Lower lobe of right lung (tissue), 2 donors: ENCODE measurements around the gene ZNF649. TPM values are rescaled to one million over a fixed set of nuclear protein-coding genes. Genes with fewer than 3 reads are reported as not detected.

Experiments used
- ATAC-seq, 2 donors: fragments of 200-7000 bp; cut with Tn5 transposase; one replicate each; pipeline ENCODE4 v1.9.1; 2020 to 2022; ENCODE audit warnings: mild to moderate bottlenecking in 2 of 2, moderate library complexity in 2 of 2
- DNase-seq: peaks from one replicate; pipeline ENCODE4 v3.0.0-alpha.2; 2020
- H3K27ac ChIP-seq: fragments of 200-600 bp; one replicate; pipeline ENCODE4 v1.8.0; 2022
- H3K27me3 ChIP-seq: fragments of 200-600 bp; one replicate; pipeline ENCODE4 v1.8.0; 2022; ENCODE audit warnings: low read depth
- H3K36me3 ChIP-seq: fragments of 200-600 bp; one replicate; pipeline ENCODE4 v1.8.0; 2022; ENCODE audit warnings: mild to moderate bottlenecking
- H3K4me1 ChIP-seq: fragments of 200-600 bp; one replicate; pipeline ENCODE4 v1.8.0; 2022
- H3K4me3 ChIP-seq: fragments of 200-600 bp; one replicate; pipeline ENCODE4 v1.8.0; 2022; ENCODE audit warnings: mild to moderate bottlenecking
- H3K9me3 ChIP-seq: fragments of 200-600 bp; one replicate; pipeline ENCODE4 v1.8.0; 2022
- CTCF ChIP-seq: fragments of 200-600 bp; IDR thresholded peaks from one replicate; pipeline ENCODE4 v1.8.0; 2022; ENCODE audit warnings: antibody characterized with exemption, mild to moderate bottlenecking
- intact Hi-C: fragments of 100-400 bp; cut with DNase I; formaldehyde crosslinking; loops from one replicate; pipeline ENCODE4 v1.11.0; 2022
- total RNA-seq: library from RNA; stranded (reverse); fragmentation: NEBNext Ultra II Directional; extraction: Animal tissue kit (Norgen Biotek cat#: 25700); gene quantifications from one replicate; pipeline ENCODE4 v1.2.1, GENCODE V29; 2021
- donor health status: DM: no; HTN: yes; CAD: no; lungs with severe emphysema.

ZNF649 gene
- total RNA-seq, 1 donor from 2014 or later, result 14.3 TPM

DNA sequence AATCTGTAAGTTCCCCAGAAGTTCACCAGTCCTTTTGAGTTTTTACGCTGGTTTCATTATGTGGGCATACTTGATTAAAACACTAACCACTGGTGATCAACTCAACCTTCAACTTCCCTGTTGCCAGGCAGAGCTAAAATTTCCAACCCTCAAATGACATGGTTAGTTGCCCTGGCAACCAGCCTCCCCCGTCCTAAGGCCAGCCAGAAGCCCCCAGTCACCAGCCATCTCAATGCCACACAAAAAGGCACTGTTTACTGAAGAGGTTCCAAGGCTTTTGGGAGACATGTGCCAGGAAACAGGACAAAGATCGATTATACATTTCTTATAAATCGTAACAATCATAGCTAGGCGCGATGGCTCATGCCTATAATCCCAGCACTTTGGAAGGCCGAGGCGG lies 1.6 kb downstream of the ZNF649 start:
- Histone ChIP-seq H3K36me3 (peaks cover 20% of the 10 kb centered on the region), H3K27me3 (no peaks in the 10 kb centered on the region), H3K27ac (no peak overlapping the region), H3K4me3 (peak overlapping the region; percentile 94), H3K4me1 (peaks cover 12% of the 10 kb centered on the region), H3K9me3 (peaks cover 43% of the 10 kb centered on the region)
- DNase-seq (no peak), ATAC-seq (no peak)
- intact Hi-C loops, result no loop called here
- no peak for TF ChIP-seq CTCF

GRCh38 chr19:51901860-51902259 lies 3.0 kb downstream of the ZNF649 start:
- no peak for DNase-seq
- peaks cover 33% of the 10 kb centered on the region for H3K36me3 ChIP-seq
- H3K4me3 ChIP-seq, result no peak overlapping the region
- H3K9me3 ChIP-seq, result peaks cover 50% of the 10 kb centered on the region
- H3K27ac ChIP-seq, result no peak overlapping the region
- no peak for ATAC-seq
- intact Hi-C loops, result no loop called here
- H3K27me3 ChIP-seq, result no peaks in the 10 kb centered on the region
- TF ChIP-seq CTCF, result no peak
- peaks cover 12% of the 10 kb centered on the region for H3K4me1 ChIP-seq

DNA sequence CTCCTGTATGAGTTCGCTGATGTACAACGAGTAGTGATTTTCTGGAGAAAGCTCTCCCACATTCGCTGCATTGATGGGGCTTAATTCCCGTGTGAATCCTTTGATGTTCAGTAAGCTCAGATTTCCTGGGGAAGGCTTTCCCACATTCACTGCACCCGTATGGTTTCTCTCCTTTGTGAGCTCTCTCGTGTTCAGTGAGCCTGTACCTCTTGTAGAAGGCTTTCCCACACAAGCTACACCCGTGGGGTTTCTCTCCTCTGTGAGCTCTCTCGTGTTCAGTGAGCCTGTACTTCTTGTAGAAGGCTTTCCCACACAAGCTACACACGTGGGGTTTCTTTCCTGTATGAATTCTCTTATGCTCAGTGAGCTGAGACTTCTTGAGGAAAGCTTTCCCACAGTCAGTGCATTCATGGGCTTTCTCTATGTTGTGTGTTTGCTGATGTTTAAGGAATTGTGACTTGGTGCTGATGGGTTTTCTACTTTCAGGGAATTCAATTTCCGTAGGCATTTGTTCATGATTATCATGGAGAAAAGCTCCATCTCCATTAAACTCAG lies 13.5 kb downstream of the ZNF649 start:
- H3K4me3 ChIP-seq, result no peak overlapping the region
- no peak for TF ChIP-seq CTCF
- ATAC-seq (no peak), DNase-seq (no peak)
- intact Hi-C loops, result no loop called here
- no peaks in the 10 kb centered on the region for H3K4me1 ChIP-seq
- no peaks in the 10 kb centered on the region for H3K27me3 ChIP-seq
- H3K36me3 ChIP-seq, result peaks cover 60% of the 10 kb centered on the region
- H3K9me3 ChIP-seq, result peaks cover 97% of the 10 kb centered on the region
- no peak overlapping the region for H3K27ac ChIP-seq

GRCh38 chr19:51889934-51890333 lies 14.9 kb downstream of the ZNF649 start:
- Histone ChIP-seq H3K27ac (no peak overlapping the region), H3K36me3 (peaks cover 46% of the 10 kb centered on the region), H3K27me3 (no peaks in the 10 kb centered on the region), H3K4me1 (no peaks in the 10 kb centered on the region), H3K9me3 (peaks cover 95% of the 10 kb centered on the region), H3K4me3 (no peak overlapping the region)
- intact Hi-C loops, result no loop called here
- ATAC-seq, result no peak
- no peak for DNase-seq
- TF ChIP-seq CTCF, result no peak

DNA sequence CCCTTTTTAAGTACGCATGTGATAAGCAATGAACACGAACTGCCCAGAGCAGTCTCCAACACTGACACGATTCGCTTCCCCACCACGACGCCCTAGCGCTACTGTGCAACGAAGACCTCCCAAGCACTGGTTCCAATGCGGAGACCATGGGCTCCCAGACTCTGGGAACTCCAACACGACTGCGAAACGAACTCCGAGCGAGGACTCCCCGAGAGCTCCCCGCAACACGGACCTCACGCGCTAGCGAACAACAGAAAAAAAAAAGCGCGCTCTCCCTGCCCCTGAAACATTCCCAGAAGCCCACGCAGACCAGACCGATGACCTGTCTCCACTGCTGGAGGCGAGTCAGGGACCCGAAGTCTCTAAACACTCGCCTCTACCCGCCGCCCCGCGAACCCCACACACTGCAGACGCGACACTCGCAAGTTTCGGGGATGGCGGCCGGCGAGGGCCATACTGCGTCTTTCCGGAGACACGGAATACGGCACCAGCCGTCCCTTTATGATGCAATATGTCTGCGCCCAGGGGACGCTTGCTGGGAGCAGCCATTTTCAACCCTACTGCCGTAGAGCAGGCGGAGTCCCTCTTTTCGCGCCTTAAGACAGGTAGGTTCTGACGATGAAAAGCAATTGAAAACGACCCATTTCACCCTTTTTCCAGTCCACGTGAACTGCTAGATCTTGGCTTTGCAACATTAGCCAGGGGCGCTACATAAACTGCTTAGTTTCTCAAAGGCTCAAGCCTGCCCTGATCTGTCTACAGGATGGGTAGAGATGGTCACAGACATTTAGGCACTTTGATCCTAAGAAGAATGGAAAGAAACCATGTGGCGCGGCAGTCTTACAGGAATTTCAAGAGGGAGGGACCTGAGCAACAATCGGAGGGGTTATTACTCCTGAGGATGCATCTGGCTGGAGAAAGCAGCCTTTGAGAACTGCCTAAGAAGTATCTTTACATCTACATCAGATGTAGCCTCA lies 17.0 kb downstream of the ZNF649 start, which contains the start of gene ZNF577:
Gene ZNF577 (minus strand): TSS at position 430 of the 977 bp plus-strand sequence. CDS start 7,569 bp downstream, outside the sequence.
- Histone ChIP-seq H3K9me3 (peaks cover 94% of the 10 kb centered on the region), H3K36me3 (peaks cover 25% of the 10 kb centered on the region), H3K27ac (peak within 1 kb of the TSS; percentile 76), H3K4me1 (no peaks in the 10 kb centered on the region), H3K27me3 (no peaks in the 10 kb centered on the region), H3K4me3 (peak within 1 kb of the TSS; percentile 63)
- TF ChIP-seq CTCF, result no peak
- DNase-seq (peak; percentile 83), ATAC-seq (peak; percentile 94 to 97)
- intact Hi-C loops, result no loop called here
